Fibroblast of mammary gland (primary cell): ENCODE measurements around the gene TCAP.

ENCODE experiments used
- DNase-seq: peaks from one replicate; pipeline ENCODE4 v3.0.0-alpha.2; 2010; ENCODE audit warnings: low read depth
- H3K4me3 ChIP-seq: 2 replicates; pipeline ENCODE4 v1.5.1; 2011; ENCODE audit warnings: low read depth, mild to moderate bottlenecking, low read length, moderate library complexity; ENCODE audit not compliant: control insufficient read depth
- CTCF ChIP-seq: conservative IDR thresholded peaks from 2 replicates; pipeline ENCODE4 v1.5.1; 2011; ENCODE audit warnings: low read depth, low read length, inconsistent platforms; ENCODE audit not compliant: control insufficient read depth, insufficient read depth

TCAP gene

GRCh38 chr17:39702901-39703893, 38.0 kb downstream of the TCAP start:
- DNase-seq: no peak
- no peak for TF ChIP-seq CTCF
- no peak overlapping the region for H3K4me3 ChIP-seq

DNA sequence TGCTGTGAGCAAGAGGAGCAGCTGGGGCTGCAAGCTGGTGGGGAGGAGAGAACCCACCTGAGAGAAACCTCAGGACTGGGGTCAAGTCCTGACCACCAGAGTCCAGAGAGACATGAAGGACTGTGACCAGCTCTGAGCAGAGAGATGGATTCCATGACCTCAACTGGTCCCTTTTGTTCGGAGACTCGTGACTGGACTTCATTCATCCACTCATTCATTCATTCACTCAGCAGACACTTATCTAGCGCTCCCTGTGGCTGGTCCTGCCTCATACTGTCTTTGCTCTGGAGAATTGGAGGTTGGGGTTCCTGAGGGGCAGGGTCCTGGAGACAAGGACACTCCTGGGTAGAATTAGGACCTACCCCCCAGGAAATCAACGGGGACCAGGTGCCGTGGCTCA, 38.8 kb downstream of the TCAP start:
- DNase-seq: no peak
- no peak for TF ChIP-seq CTCF
- H3K4me3 ChIP-seq: no peak overlapping the region

DNA sequence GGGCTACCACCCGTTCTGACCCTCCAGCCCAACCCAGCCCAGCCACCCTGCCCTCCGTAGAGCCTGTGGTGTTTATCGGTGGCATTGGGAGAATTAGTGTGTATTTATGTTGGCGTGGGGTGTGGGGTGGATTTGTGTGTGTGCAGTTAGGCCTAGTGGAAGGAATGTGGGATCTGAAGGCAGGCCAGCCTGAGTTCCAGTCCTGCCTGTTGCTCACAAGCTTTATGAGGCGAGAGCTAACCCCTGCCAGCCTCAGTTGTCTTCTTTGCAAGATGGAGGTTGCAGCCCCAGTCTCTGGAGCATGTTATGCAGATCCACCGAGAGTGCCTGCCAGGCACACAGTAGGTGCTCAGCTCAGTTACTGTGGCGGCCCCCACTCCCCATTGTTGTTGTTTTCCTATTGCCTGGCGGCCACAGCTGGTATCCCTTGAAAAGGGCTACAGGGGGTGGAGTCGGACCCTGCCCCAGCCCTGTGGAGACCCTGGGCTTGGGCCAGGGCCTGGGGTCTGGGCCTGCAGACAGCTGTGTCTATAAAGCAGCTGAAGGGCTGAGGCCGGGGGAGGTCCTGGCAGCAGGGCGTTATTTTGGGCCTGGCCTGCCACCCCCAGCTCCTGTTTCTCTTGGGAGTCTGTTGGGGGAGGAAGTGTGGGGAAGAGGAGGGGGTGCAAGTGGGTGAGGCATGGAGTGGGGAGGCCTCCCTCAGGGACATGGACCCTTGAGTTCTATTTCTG, 39.8 kb downstream of the TCAP start:
- TF ChIP-seq CTCF: peak; percentile 13

GRCh38 chr17:39705786-39706348, 40.7 kb downstream of the TCAP start:
- DNase-seq: no peak

More for the DNA sequence above, 39.8 kb downstream of the TCAP start:
- no peak overlapping the region for H3K4me3 ChIP-seq
- DNase-seq: peak; percentile 17

DNA sequence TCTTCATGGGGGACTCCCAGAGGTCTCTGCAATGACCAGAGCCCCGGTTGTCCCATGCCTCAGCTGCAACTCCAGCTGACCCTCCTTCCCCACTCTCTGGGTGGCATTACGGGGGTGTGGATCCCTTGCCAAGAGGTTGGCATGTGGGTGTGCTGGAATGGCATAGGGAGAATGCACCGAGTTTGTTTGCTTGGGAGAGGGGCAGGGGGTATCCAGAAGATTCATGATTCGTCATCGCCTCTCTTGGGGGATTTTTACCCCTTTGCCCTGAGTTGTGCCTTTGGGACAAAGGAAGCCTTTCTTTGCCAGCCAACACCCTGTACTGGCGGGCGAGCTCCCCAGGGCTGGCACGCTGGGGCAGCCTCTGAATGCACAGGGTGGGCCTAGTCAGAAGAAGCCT, 41.2 kb downstream of the TCAP start:
- no peak for TF ChIP-seq CTCF
- no peak for DNase-seq
- H3K4me3 ChIP-seq: no peak overlapping the region

More at GRCh38 chr17:39705786-39706348, 40.7 kb downstream of the TCAP start:
- H3K4me3 ChIP-seq: no peak overlapping the region
- no peak for TF ChIP-seq CTCF

- no peak overlapping the region for H3K4me3 ChIP-seq
- no peak for DNase-seq
- no peak for TF ChIP-seq CTCF
Observed at GRCh38 chr17:39706921-39707337, 41.8 kb downstream of the TCAP start.
